K562 (cell line): ENCODE data around the gene NVL. TPM values are rescaled to one million over a fixed set of nuclear protein-coding genes. Genes with fewer than 3 reads are reported as not detected.
A peak's percentile ranks its signal among the peaks of the same experiment; 100 is the strongest.

Source experiments
- BRF1 ChIP-seq: IDR thresholded peaks from 3 replicates; pipeline ENCODE4 v1.6.1; 2011; ENCODE audit warnings: borderline replicate concordance, mild to moderate bottlenecking; ENCODE audit not compliant: insufficient read length; ENCODE audit errors: extremely low read depth
- CHD7 ChIP-seq: fragments of 200-600 bp; sonication (generic); IDR thresholded peaks from one replicate; pipeline ENCODE4 v1.6.1; 2012; ENCODE audit warnings: mild to moderate bottlenecking, low read depth, low read length, inconsistent platforms
- CXXC5 ChIP-seq: fragments of 250-450 bp; sonication (Bioruptor Pico); IDR thresholded peaks from 2 replicates; pipeline ENCODE4 v1.8.0; 2022; ENCODE audit warnings: inconsistent platforms, mild to moderate bottlenecking, moderate library complexity
- FOXJ3 ChIP-seq: sonication (generic); formaldehyde crosslinking; IDR thresholded peaks from 2 replicates; pipeline ENCODE4 v1.4.0; 2020; ENCODE audit warnings: mild to moderate bottlenecking, missing genetic modification reagents
- HES1 ChIP-seq: fragments of 450-650 bp; IDR thresholded peaks from 2 replicates; pipeline ENCODE4 v1.6.1; 2016; ENCODE audit warnings: low read depth, mild to moderate bottlenecking, moderate library complexity
- MAFF ChIP-seq: IDR thresholded peaks from 2 replicates; pipeline ENCODE4 v1.6.1; 2012; ENCODE audit warnings: low read length, improper control_type of control experiment
- NBN ChIP-seq: fragments of 450-650 bp; IDR thresholded peaks from 2 replicates; pipeline ENCODE4 v1.6.1; 2016; ENCODE audit warnings: low read depth, mild to moderate bottlenecking
- ZBTB49 ChIP-seq: sonication (generic); formaldehyde crosslinking; IDR thresholded peaks from 2 replicates; pipeline ENCODE4 v1.8.0; 2022; ENCODE audit warnings: missing genetic modification reagents, mild to moderate bottlenecking, borderline replicate concordance
- ZNF197 ChIP-seq: fragments of 200-800 bp; sonication (Bioruptor generic); IDR thresholded peaks from 2 replicates; pipeline ENCODE4 v1.6.1; 2016; ENCODE audit warnings: low read depth, missing genetic modification characterization, missing compliant biosample characterization
- ZNF23 ChIP-seq: fragments of 250-450 bp; sonication (Bioruptor Pico); IDR thresholded peaks from 2 replicates; pipeline ENCODE4 v1.4.0; 2020; ENCODE audit warnings: mild to moderate bottlenecking
- ZNF644 ChIP-seq: fragments of 200-800 bp; sonication (Bioruptor generic); IDR thresholded peaks from 2 replicates; pipeline ENCODE4 v1.6.1; 2016; ENCODE audit warnings: low read depth, missing genetic modification characterization, missing compliant biosample characterization
- polyA plus RNA-seq, 8 experiments: library from polyadenylated mRNA; depleted of rRNA in 4 of 8; stranded (reverse) in 5 of 8; unstranded in 3 of 8; fragments of >200 nt; fragmentation: Nextera tagmentation in 2 of 8; fragmentation: Illumina TruSeq in 1 of 8; extraction: Ambion mirVana in 2 of 8; extraction: Trizol in 1 of 8; gene quantifications; 2 replicates each; pipeline versions ENCODE4 v1.2.1 to v1.2.3, GENCODE V29; 2011 to 2014; ENCODE audit warnings: inconsistent platforms in 1 of 8, missing spikeins in 1 of 8
- total RNA-seq, 7 experiments: library from RNA; depleted of rRNA in 6 of 7; stranded (reverse); fragments of >200 nt in 6 of 7; fragmentation: Illumina TruSeq in 2 of 7; extraction: Trizol in 2 of 7; gene quantifications; 2 replicates each; pipeline versions ENCODE4 v1.2.1 to v1.2.3, GENCODE V29; 2011 to 2021; ENCODE audit warnings: low replicate concordance in 1 of 7

The NVL gene
- total and polyA plus RNA-seq, 9 of the 15 experiments (the other 6 are each of a cell fraction or from before 2014, with no cell fraction given): 32.5 to 86.6 (median 62.9) TPM

- TF ChIP-seq CHD7 (no peak), ZNF644 (tag) (no peak), ZNF197 (no peak), ZBTB49 (CRISPR knock-in tag) (no peak), HES1 (0 out of 2 replicates have a peak, but pooled peaks have one; percentile 60), BRF1 (no peak), NBN (no peak), FOXJ3 (CRISPR knock-in tag) (no peak), MAFF (no peak), ZNF23 (CRISPR knock-in tag) (no peak), CXXC5 (peak; percentile 91)
These were observed 146.9 kb downstream of the NVL start, which contains the start of gene DEGS1 (continued) for GRCh38 chr1:224182866-224183590.
